GM18909 (cell line): ENCODE measurements around the gene LSM14A.
"Not testable (repeated sequence)": the region's sequence is repeated elsewhere in the genome, so short reads cannot be mapped to it uniquely, and the experiment has no call there.

Source experiments
- ATAC-seq: cut with Tn5 transposase; IDR thresholded peaks from one replicate; pipeline ENCODE4 v1.9.1; 2021; ENCODE audit warnings: mild to moderate bottlenecking; ENCODE audit not compliant: unreplicated experiment, poor library complexity

LSM14A gene

GRCh38 chr19:34225659-34226015 is 53.3 kb downstream of the LSM14A start:
- no peak for ATAC-seq

- no peak for ATAC-seq
Observed at GRCh38 chr19:34226036-34226435, 53.7 kb downstream of the LSM14A start.

GRCh38 chr19:34228347-34228746 is 56.0 kb downstream of the LSM14A start:
- ATAC-seq, result no peak

- ATAC-seq, result no peak
Observed at GRCh38 chr19:34228762-34229161, 56.5 kb downstream of the LSM14A start.

- ATAC-seq, result no peak
Observed at GRCh38 chr19:34229721-34230120, 57.4 kb downstream of the LSM14A start.

- ATAC-seq, result no peak
Observed at GRCh38 chr19:34230820-34231219, 58.5 kb downstream of the LSM14A start.

- ATAC-seq, result no peak
Observed at GRCh38 chr19:34231439-34231838, 59.1 kb downstream of the LSM14A start.

- no peak for ATAC-seq
Observed at GRCh38 chr19:34232566-34233481, 60.5 kb downstream of the LSM14A start.

GRCh38 chr19:34235425-34235940 is 63.2 kb downstream of the LSM14A start:
- no peak for ATAC-seq

- no peak for ATAC-seq
Observed at GRCh38 chr19:34236035-34236987, 64.0 kb downstream of the LSM14A start.

GRCh38 chr19:34237283-34237682 is 65.0 kb downstream of the LSM14A start:
- no peak for ATAC-seq

GRCh38 chr19:34237939-34238338 is 65.6 kb downstream of the LSM14A start:
- ATAC-seq, result no peak

- ATAC-seq, result no peak
Observed at GRCh38 chr19:34241513-34242337, 69.4 kb downstream of the LSM14A start.

GRCh38 chr19:34243138-34243875 is 71.0 kb downstream of the LSM14A start:
- ATAC-seq, result not testable (repeated sequence)

GRCh38 chr19:34243876-34244578 is 71.7 kb downstream of the LSM14A start:
- no peak for ATAC-seq

GRCh38 chr19:34244611-34245299 is 72.5 kb downstream of the LSM14A start:
- no peak for ATAC-seq

GRCh38 chr19:34246340-34246739 is 74.0 kb downstream of the LSM14A start:
- no peak for ATAC-seq

GRCh38 chr19:34248941-34249340 is 76.6 kb downstream of the LSM14A start:
- ATAC-seq, result no peak
